ENCODE measurements around the gene TEAD4.

GRCh38 chr12:2998789-2999264 lies 39.6 kb downstream of the TEAD4 start:
- TF ChIP-seq CTCF (IDR thresholded peaks at IDR 0.05; ENCODE audit: low read depth, low read length, missing input control) (no peak), RAD21 (IDR thresholded peaks at IDR 0.05) (no peak), YY1 (IDR thresholded peaks at IDR 0.05) (no peak), GABPA (IDR thresholded peaks at IDR 0.05 in 1 of 2, conservative IDR thresholded peaks at IDR 0.05 in 1 of 2) (no peak), HNF4G (IDR thresholded peaks at IDR 0.05) (no peak)

Measured in liver (tissue), 3 donors.